ENCODE data around the gene ROBO4. TPM values are rescaled to one million over a fixed set of nuclear protein-coding genes. Genes with fewer than 3 reads are reported as not detected.

ROBO4 gene
- total and polyA plus RNA-seq, 9 of the 15 experiments (the other 6 are each of a cell fraction or from before 2014, with no cell fraction given), result not detected

DNA sequence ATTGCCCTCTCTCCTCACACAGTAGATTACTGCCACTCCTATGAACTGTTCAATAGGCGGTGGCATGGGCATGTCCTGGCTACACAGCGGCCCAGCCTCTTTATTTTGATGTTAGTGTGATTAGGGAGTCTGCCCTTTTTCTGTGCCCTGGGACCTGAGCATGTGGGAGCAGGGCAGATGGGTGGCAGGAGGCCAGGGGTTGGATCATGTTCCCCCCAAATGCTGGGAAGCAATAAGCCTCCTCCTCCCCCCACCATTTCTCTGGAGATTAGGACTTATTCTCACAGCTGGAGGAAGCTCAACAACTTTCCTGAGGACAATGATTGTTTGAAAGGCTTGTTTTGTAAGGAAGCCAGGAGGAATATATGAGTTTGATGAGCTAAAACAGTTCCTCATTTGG lies 22.2 kb upstream of the ROBO4 start:
- Histone ChIP-seq H3K9ac (ENCODE audit: insufficient read depth in 1 of 2, low read depth in 2 of 2, low read length in 2 of 2) (no peak overlapping the region), H3K27me3 (ENCODE audit: control insufficient read depth in 2 of 2, insufficient read depth in 2 of 2, low read length in 2 of 2) (peaks cover 31 to 54% of the 10 kb centered on the region in 2 experiments; a peak in 4 of 5 replicates), H3K4me3 (no peak overlapping the region), H4K20me1 (replicated peaks; ENCODE audit: control insufficient read depth, insufficient read depth, low read length) (no peaks in the 10 kb centered on the region), H3K9me1 (ENCODE audit: control insufficient read depth, insufficient read depth, low read length) (no peaks in the 10 kb centered on the region), H3K79me2 (ENCODE audit: control insufficient read depth, insufficient read depth, low read length) (no peaks in the 10 kb centered on the region), H3K4me1 (replicated peaks in 1 of 2; ENCODE audit: control insufficient read depth in 2 of 2, insufficient read depth in 2 of 2, low read length in 2 of 2) (no peaks in the 10 kb centered on the region), H3K27ac (ENCODE audit: extremely low read depth, low read depth, low read length) (no peak overlapping the region), H2AFZ (ENCODE audit: low read depth, low read length) (no peak overlapping the region), H3K9me3 (replicated peaks; ENCODE audit: control insufficient read depth, insufficient read depth, low read depth, low read length) (no peaks in the 10 kb centered on the region), H3K36me3 (ENCODE audit: control insufficient read depth, insufficient read depth, low read length) (no peaks in the 10 kb centered on the region), H3K4me2 (ENCODE audit: insufficient read depth, low read length) (no peak overlapping the region)
- POLR2A ChIA-PET, result interaction anchor here (0.7 to 1.2 kb wide), 2 partner anchors 9 to 32 kb away, joined by 3 read pairs; no protein-coding TSS in a partner anchor
- no peak for FAIRE-seq
- intact Hi-C loops (cut with micrococcal nuclease), result no loop called here
- WGBS (ENCODE audit: insufficient coverage, low coverage, missing lambda C conversion rate), result 6% methylated on average over 2 of the region's 2 CpGs
- BruUV-seq (replicated peaks), result no TSS peak
- no peak for DNase-seq (ENCODE audit: extremely low read depth in 1 of 4, low spot score in 3 of 4)
- TF ChIP-seq ZNF57 (CRISPR knock-in tag; IDR thresholded peaks at IDR 0.05) (no peak), HEY1 (CRISPR knock-in tag; IDR thresholded peaks at IDR 0.05; ENCODE audit: borderline replicate concordance) (no peak), GATA2 (CRISPR knock-in tag; IDR thresholded peaks at IDR 0.05) (no peak), HDAC1 (IDR thresholded peaks at IDR 0.05) (no peak), NFYB (IDR thresholded peaks at IDR 0.05; ENCODE audit: extremely low read depth, insufficient read length) (no peak), NEUROD1 (IDR thresholded peaks at IDR 0.05; ENCODE audit: borderline replicate concordance, low read depth, low read length, partially characterized antibody) (no peak), KLF1 (tag; IDR thresholded peaks at IDR 0.05) (no peak), ZNF124 (CRISPR knock-in tag; IDR thresholded peaks at IDR 0.05) (no peak), PCBP2 (IDR thresholded peaks at IDR 0.05; ENCODE audit: low read depth, low read length, poor library complexity, severe bottlenecking) (no peak), TSC22D4 (tag; IDR thresholded peaks at IDR 0.05) (no peak), RFX1 (IDR thresholded peaks at IDR 0.05) (no peak)
- TF ChIP-seq, protein P1, sequence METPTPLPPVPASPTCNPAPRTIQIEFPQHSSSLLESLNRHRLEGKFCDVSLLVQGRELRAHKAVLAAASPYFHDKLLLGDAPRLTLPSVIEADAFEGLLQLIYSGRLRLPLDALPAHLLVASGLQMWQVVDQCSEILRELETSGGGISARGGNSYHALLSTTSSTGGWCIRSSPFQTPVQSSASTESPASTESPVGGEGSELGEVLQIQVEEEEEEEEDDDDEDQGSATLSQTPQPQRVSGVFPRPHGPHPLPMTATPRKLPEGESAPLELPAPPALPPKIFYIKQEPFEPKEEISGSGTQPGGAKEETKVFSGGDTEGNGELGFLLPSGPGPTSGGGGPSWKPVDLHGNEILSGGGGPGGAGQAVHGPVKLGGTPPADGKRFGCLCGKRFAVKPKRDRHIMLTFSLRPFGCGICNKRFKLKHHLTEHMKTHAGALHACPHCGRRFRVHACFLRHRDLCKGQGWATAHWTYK (CRISPR knock-in tag; IDR thresholded peaks at IDR 0.05), result no peak
- TF ChIP-seq, protein P2, sequence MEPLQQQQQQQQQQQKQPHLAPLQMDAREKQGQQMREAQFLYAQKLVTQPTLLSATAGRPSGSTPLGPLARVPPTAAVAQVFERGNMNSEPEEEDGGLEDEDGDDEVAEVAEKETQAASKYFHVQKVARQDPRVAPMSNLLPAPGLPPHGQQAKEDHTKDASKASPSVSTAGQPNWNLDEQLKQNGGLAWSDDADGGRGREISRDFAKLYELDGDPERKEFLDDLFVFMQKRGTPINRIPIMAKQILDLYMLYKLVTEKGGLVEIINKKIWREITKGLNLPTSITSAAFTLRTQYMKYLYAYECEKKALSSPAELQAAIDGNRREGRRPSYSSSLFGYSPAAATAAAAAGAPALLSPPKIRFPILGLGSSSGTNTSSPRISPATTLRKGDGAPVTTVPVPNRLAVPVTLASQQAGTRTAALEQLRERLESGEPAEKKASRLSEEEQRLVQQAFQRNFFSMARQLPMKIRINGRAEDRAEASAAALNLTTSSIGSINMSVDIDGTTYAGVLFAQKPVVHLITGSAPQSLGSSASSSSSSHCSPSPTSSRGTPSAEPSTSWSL (CRISPR knock-in tag; IDR thresholded peaks at IDR 0.05; ENCODE audit: borderline replicate concordance), result no peak
- in situ Hi-C loops (cut with MboI), result no loop called here
- CTCF ChIA-PET (ENCODE audit: low intra/inter-chr PET ratio), result no interaction called here
- ATAC-seq, result no peak

All from K562 (cell line).